Measurements from ENCODE around the gene PTPN14. TPM values are rescaled to one million over a fixed set of nuclear protein-coding genes. Genes with fewer than 3 reads are reported as not detected.

PTPN14 gene
- total RNA-seq, 1 experiment from 2014 or later, result 88.4 TPM

GRCh38 chr1:214459895-214460294, 91.5 kb downstream of the PTPN14 start:
- H3K4me3 Mint-ChIP-seq, result no peak overlapping the region
- no peaks in the 10 kb centered on the region for H3K36me3 Mint-ChIP-seq
- H3K9me3 Mint-ChIP-seq, result no peaks in the 10 kb centered on the region
- H3K4me1 Mint-ChIP-seq, result peaks cover 44% of the 10 kb centered on the region
- ChIA-PET POLR2A (no interaction called here), CTCF (no interaction called here)
- 0 out of 2 replicates have a peak overlapping the region, but pooled peaks have one; percentile 45 for H3K27ac Mint-ChIP-seq
- no peaks in the 10 kb centered on the region for H3K27me3 Mint-ChIP-seq (ENCODE audit: low read depth)
- DNase-seq (ENCODE audit: low spot score) (no peak), ATAC-seq (no peak)
- TF ChIP-seq IRF1 (CRISPR knock-in tag; IDR thresholded peaks at IDR 0.05) (no peak), MXD4 (CRISPR knock-in tag; IDR thresholded peaks at IDR 0.05; ENCODE audit: borderline replicate concordance) (no peak), ZNF396 (CRISPR knock-in tag; IDR thresholded peaks at IDR 0.05; ENCODE audit: borderline replicate concordance) (no peak), ZBTB43 (CRISPR knock-in tag; IDR thresholded peaks at IDR 0.05) (no peak), TEAD1 (CRISPR knock-in tag; IDR thresholded peaks at IDR 0.05) (no peak), CBFB (CRISPR knock-in tag; IDR thresholded peaks at IDR 0.05; ENCODE audit: low read depth) (no peak), SMAD3 (CRISPR knock-in tag; IDR thresholded peaks at IDR 0.05; ENCODE audit: borderline replicate concordance) (no peak), E2F1 (CRISPR knock-in tag; IDR thresholded peaks at IDR 0.05) (no peak), ZNF121 (CRISPR knock-in tag; IDR thresholded peaks at IDR 0.05) (no peak), NR2C2 (CRISPR knock-in tag; IDR thresholded peaks at IDR 0.05) (no peak), CDX4 (CRISPR knock-in tag; IDR thresholded peaks at IDR 0.05; ENCODE audit: borderline replicate concordance) (no peak), SP1 (CRISPR knock-in tag; conservative IDR thresholded peaks at IDR 0.05) (no peak)

- no peak for DNase-seq (ENCODE audit: low spot score)
- ChIA-PET CTCF (no interaction called here), POLR2A (interaction anchor here (0.9 kb wide), 1 partner anchor 22 kb away, joined by 3 read pairs; no protein-coding TSS in a partner anchor)
- no peak for ATAC-seq
- Mint-ChIP-seq H3K27me3 (ENCODE audit: low read depth) (no peaks in the 10 kb centered on the region), H3K27ac (no peak overlapping the region), H3K4me1 (peaks cover 43% of the 10 kb centered on the region), H3K36me3 (no peaks in the 10 kb centered on the region), H3K4me3 (no peak overlapping the region), H3K9me3 (no peaks in the 10 kb centered on the region)
- TF ChIP-seq ZNF396 (CRISPR knock-in tag; IDR thresholded peaks at IDR 0.05; ENCODE audit: borderline replicate concordance) (no peak), PREB (CRISPR knock-in tag; IDR thresholded peaks at IDR 0.05; ENCODE audit: borderline replicate concordance) (no peak), ATF6 (CRISPR knock-in tag; IDR thresholded peaks at IDR 0.05) (no peak), CDX4 (CRISPR knock-in tag; IDR thresholded peaks at IDR 0.05; ENCODE audit: borderline replicate concordance) (no peak), NFYB (CRISPR knock-in tag; conservative IDR thresholded peaks at IDR 0.05; ENCODE audit: low read depth) (no peak), ATF1 (CRISPR knock-in tag; IDR thresholded peaks at IDR 0.05) (no peak), USF1 (CRISPR knock-in tag; IDR thresholded peaks at IDR 0.05) (no peak), PRDM15 (CRISPR knock-in tag; IDR thresholded peaks at IDR 0.05) (no peak), OVOL2 (CRISPR knock-in tag; IDR thresholded peaks at IDR 0.05; ENCODE audit: borderline replicate concordance) (no peak), TEAD1 (CRISPR knock-in tag; IDR thresholded peaks at IDR 0.05) (no peak), ATF2 (CRISPR knock-in tag; IDR thresholded peaks at IDR 0.05; ENCODE audit: borderline replicate concordance, low read depth) (no peak), ZBTB21 (CRISPR knock-in tag; IDR thresholded peaks at IDR 0.05; ENCODE audit: borderline replicate concordance) (no peak)
Measured at GRCh38 chr1:214458541-214458940, 92.9 kb downstream of the PTPN14 start.
